ENCODE data around the gene WDR1.

Gene WDR1

GRCh38 chr4:10083861-10084641, 32.5 kb downstream of the WDR1 start:
- TF ChIP-seq GATA3 (IDR thresholded peaks at IDR 0.05; ENCODE audit: low read depth, low read length) = no peak
- no peak for TF ChIP-seq GATA2 (IDR thresholded peaks at IDR 0.05; ENCODE audit: low read depth, low read length)

- no peak for TF ChIP-seq GATA2 (IDR thresholded peaks at IDR 0.05; ENCODE audit: low read depth, low read length)
- TF ChIP-seq GATA3 (IDR thresholded peaks at IDR 0.05; ENCODE audit: low read depth, low read length) = no peak
Observed at GRCh38 chr4:10083331-10083771, 33.2 kb downstream of the WDR1 start.

- no peak for TF ChIP-seq GATA3 (IDR thresholded peaks at IDR 0.05; ENCODE audit: low read depth, low read length)
- no peak for TF ChIP-seq GATA2 (IDR thresholded peaks at IDR 0.05; ENCODE audit: low read depth, low read length)
Observed at GRCh38 chr4:10082459-10083272, 33.9 kb downstream of the WDR1 start.

GRCh38 chr4:10082047-10082446, 34.6 kb downstream of the WDR1 start:
- TF ChIP-seq GATA2 (IDR thresholded peaks at IDR 0.05; ENCODE audit: low read depth, low read length) (no peak), GATA3 (IDR thresholded peaks at IDR 0.05; ENCODE audit: low read depth, low read length) (no peak)

- TF ChIP-seq GATA2 (IDR thresholded peaks at IDR 0.05; ENCODE audit: low read depth, low read length) = no peak
- TF ChIP-seq GATA3 (IDR thresholded peaks at IDR 0.05; ENCODE audit: low read depth, low read length) = no peak
Observed at GRCh38 chr4:10081218-10081606, 35.4 kb downstream of the WDR1 start.

- TF ChIP-seq GATA3 (IDR thresholded peaks at IDR 0.05; ENCODE audit: low read depth, low read length) (no peak), GATA2 (IDR thresholded peaks at IDR 0.05; ENCODE audit: low read depth, low read length) (peak; percentile 85)
Observed at GRCh38 chr4:10080589-10081217, 35.9 kb downstream of the WDR1 start.

GRCh38 chr4:10079912-10080588, 36.5 kb downstream of the WDR1 start:
- TF ChIP-seq GATA3 (IDR thresholded peaks at IDR 0.05; ENCODE audit: low read depth, low read length) (no peak), GATA2 (IDR thresholded peaks at IDR 0.05; ENCODE audit: low read depth, low read length) (peak; percentile 90)

- TF ChIP-seq GATA2 (IDR thresholded peaks at IDR 0.05; ENCODE audit: low read depth, low read length) (no peak), GATA3 (IDR thresholded peaks at IDR 0.05; ENCODE audit: low read depth, low read length) (no peak)
Observed at GRCh38 chr4:10079256-10079655, 37.3 kb downstream of the WDR1 start.

- TF ChIP-seq GATA3 (IDR thresholded peaks at IDR 0.05; ENCODE audit: low read depth, low read length) = no peak
- no peak for TF ChIP-seq GATA2 (IDR thresholded peaks at IDR 0.05; ENCODE audit: low read depth, low read length)
Observed at GRCh38 chr4:10078481-10079233, 37.9 kb downstream of the WDR1 start.

GRCh38 chr4:10077483-10078335, 38.9 kb downstream of the WDR1 start:
- TF ChIP-seq GATA2 (IDR thresholded peaks at IDR 0.05; ENCODE audit: low read depth, low read length) = no peak

- no peak for TF ChIP-seq GATA3 (IDR thresholded peaks at IDR 0.05; ENCODE audit: low read depth, low read length)
- TF ChIP-seq GATA2 (IDR thresholded peaks at IDR 0.05; ENCODE audit: low read depth, low read length) = no peak
Observed at GRCh38 chr4:10077076-10077475, 39.5 kb downstream of the WDR1 start.

GRCh38 chr4:10075953-10076391, 40.6 kb downstream of the WDR1 start:
- TF ChIP-seq GATA3 (IDR thresholded peaks at IDR 0.05; ENCODE audit: low read depth, low read length) = no peak

Data from SH-SY5Y (cell line).